Liver (tissue), 9 donors: Measurements from ENCODE around the gene GPI. TPM values are rescaled to one million over a fixed set of nuclear protein-coding genes. Genes with fewer than 3 reads are reported as not detected.

Experiments
- DNase-seq: peaks from one replicate; pipeline ENCODE4 v3.0.0-alpha.2; 2017; ENCODE audit warnings: low spot score
- H3K27ac ChIP-seq, 2 donors: one replicate each; pipeline ENCODE4 v1.7.0; 2013; ENCODE audit warnings: inconsistent platforms in 2 of 2, low read length in 2 of 2, control low read depth in 1 of 2, low read depth in 1 of 2, mild to moderate bottlenecking in 1 of 2
- H3K27me3 ChIP-seq, 4 donors: one replicate each; pipeline versions ENCODE4 v1.6.1 to v1.7.0; 2013; ENCODE audit warnings: low read length in 3 of 4, inconsistent platforms in 1 of 4, mild to moderate bottlenecking in 1 of 4, moderate library complexity in 1 of 4; ENCODE audit not compliant: control insufficient read depth in 4 of 4, insufficient read depth in 4 of 4
- H3K36me3 ChIP-seq, 4 donors: one replicate each; pipeline versions ENCODE4 v1.6.1 to v1.7.0; 2013; ENCODE audit warnings: low read length in 3 of 4, mild to moderate bottlenecking in 3 of 4, low read depth in 1 of 4, moderate library complexity in 1 of 4; ENCODE audit not compliant: control insufficient read depth in 4 of 4, insufficient read depth in 3 of 4
- H3K4me1 ChIP-seq, 4 donors: one replicate each; pipeline versions ENCODE4 v1.6.1 to v1.7.0; 2013; ENCODE audit warnings: low read length in 3 of 4, mild to moderate bottlenecking in 3 of 4, moderate library complexity in 1 of 4; ENCODE audit not compliant: control insufficient read depth in 4 of 4, insufficient read depth in 4 of 4
- H3K4me3 ChIP-seq, 3 donors: one replicate each; pipeline versions ENCODE4 v1.6.1 to v1.7.0; 2013; ENCODE audit warnings: low read length in 3 of 3, control low read depth in 1 of 3, low read depth in 1 of 3, mild to moderate bottlenecking in 1 of 3
- H3K9ac ChIP-seq, 2 donors: one replicate each; pipeline ENCODE4 v1.7.0; 2013; ENCODE audit warnings: low read length in 2 of 2, mild to moderate bottlenecking in 2 of 2, moderate library complexity in 2 of 2, control low read depth in 1 of 2, low read depth in 1 of 2
- H3K9me3 ChIP-seq, 4 donors: one replicate each; pipeline versions ENCODE4 v1.6.1 to v1.7.0; 2013; ENCODE audit warnings: low read length in 3 of 4; ENCODE audit not compliant: control insufficient read depth in 4 of 4
- EGR1 ChIP-seq, 2 donors: IDR thresholded peaks; 2 replicates each; pipeline ENCODE4 v1.6.1; 2016 to 2018; ENCODE audit warnings: antibody characterized with exemption in 2 of 2, low read depth in 2 of 2
- FOXA1 ChIP-seq: IDR thresholded peaks from 2 replicates; pipeline ENCODE4 v1.6.1; 2016; ENCODE audit warnings: antibody characterized with exemption
- GABPA ChIP-seq, 2 donors: IDR thresholded peaks in 1 of 2; conservative IDR thresholded peaks in 1 of 2; 2 replicates each; pipeline ENCODE4 v1.6.1; 2016; ENCODE audit warnings: antibody characterized with exemption in 2 of 2, mild to moderate bottlenecking in 1 of 2, moderate library complexity in 1 of 2
- HNF4G ChIP-seq: IDR thresholded peaks from 2 replicates; pipeline ENCODE4 v1.6.1; 2016; ENCODE audit warnings: antibody characterized with exemption
- JUND ChIP-seq, 2 donors: IDR thresholded peaks; 2 replicates each; pipeline ENCODE4 v1.6.1; 2016; ENCODE audit warnings: antibody characterized with exemption in 2 of 2
- MAX ChIP-seq: IDR thresholded peaks from 2 replicates; pipeline ENCODE4 v1.6.1; 2016; ENCODE audit warnings: antibody characterized with exemption
- NR2F2 ChIP-seq: IDR thresholded peaks from 2 replicates; pipeline ENCODE4 v1.6.1; 2016; ENCODE audit warnings: antibody characterized with exemption
- RAD21 ChIP-seq, 2 donors: IDR thresholded peaks; 2 replicates each; pipeline ENCODE4 v1.6.1; 2016; ENCODE audit warnings: antibody characterized with exemption in 2 of 2, mild to moderate bottlenecking in 2 of 2
- RXRA ChIP-seq, 2 donors: IDR thresholded peaks; 2 replicates each; pipeline ENCODE4 v1.6.1; 2017 to 2018; ENCODE audit warnings: antibody characterized with exemption in 2 of 2, mild to moderate bottlenecking in 1 of 2
- SP1 ChIP-seq: IDR thresholded peaks from 2 replicates; pipeline ENCODE4 v1.6.1; 2018; ENCODE audit warnings: antibody characterized with exemption, mild to moderate bottlenecking
- TAF1 ChIP-seq: conservative IDR thresholded peaks from 2 replicates; pipeline ENCODE4 v1.6.1; 2016; ENCODE audit warnings: antibody characterized with exemption, mild to moderate bottlenecking
- ZBTB33 ChIP-seq: IDR thresholded peaks from 2 replicates; pipeline ENCODE4 v1.6.1; 2016; ENCODE audit warnings: antibody characterized with exemption
- WGBS: extraction: QIAGEN DNeasy Blood & Tissue Kit; methylation state at CpG from one replicate; pipeline ENCODE4 v1.1.7; 2013; 5-methylcytosine and 5-hydroxymethylcytosine counted together
- polyA plus RNA-seq, 2 donors: library from polyadenylated mRNA; stranded (reverse) in 1 of 2; unstranded in 1 of 2; fragments of 200-250 nt in 1 of 2; fragments of >200 nt in 1 of 2; fragmentation: Nextera tagmentation in 1 of 2; extraction: Ambion mirVana in 1 of 2; gene quantifications; one replicate each; pipeline versions ENCODE4 v1.2.1 to v1.2.3, GENCODE V29; 2013 to 2015
- total RNA-seq, 2 donors: library from RNA; depleted of rRNA; stranded (reverse); fragments of >200 nt; gene quantifications; one replicate each; pipeline ENCODE4 v1.2.3, GENCODE V29; 2014
- TF ChIP-seq, protein P1 (sequence below): fragments of 150-350 bp; IDR thresholded peaks from 2 replicates; pipeline ENCODE4 v1.5.1; 2017; ENCODE audit warnings: improper control_type of control experiment, low read depth, low read length; ENCODE audit not compliant: missing input control
- TF ChIP-seq, protein P2 (sequence below): IDR thresholded peaks from 2 replicates; pipeline ENCODE4 v1.6.1; 2016; ENCODE audit warnings: antibody characterized with exemption, mild to moderate bottlenecking
- donor health status: healthy.
- donor health status: healthy.
- donor health status: healthy.
- donor health status: healthy.
- donor health status: healthy.

GPI gene
- total and polyA plus RNA-seq, 4 donors = 61.8 to 191 (median 158) TPM

- no peak overlapping the region for H3K4me3 ChIP-seq
- WGBS = 95% methylated on average over 4 of the region's 4 CpGs
- H3K27me3 ChIP-seq = no peaks in the 10 kb centered on the region
- TF ChIP-seq GABPA (IDR thresholded peaks at IDR 0.05 in 1 of 2, conservative IDR thresholded peaks at IDR 0.05 in 1 of 2) (no peak), SP1 (no peak), MAX (no peak), ZBTB33 (no peak), EGR1 (IDR thresholded peaks at IDR 0.05; ENCODE audit: low read depth in 2 of 2) (no peak)
- TF ChIP-seq, protein P1, sequence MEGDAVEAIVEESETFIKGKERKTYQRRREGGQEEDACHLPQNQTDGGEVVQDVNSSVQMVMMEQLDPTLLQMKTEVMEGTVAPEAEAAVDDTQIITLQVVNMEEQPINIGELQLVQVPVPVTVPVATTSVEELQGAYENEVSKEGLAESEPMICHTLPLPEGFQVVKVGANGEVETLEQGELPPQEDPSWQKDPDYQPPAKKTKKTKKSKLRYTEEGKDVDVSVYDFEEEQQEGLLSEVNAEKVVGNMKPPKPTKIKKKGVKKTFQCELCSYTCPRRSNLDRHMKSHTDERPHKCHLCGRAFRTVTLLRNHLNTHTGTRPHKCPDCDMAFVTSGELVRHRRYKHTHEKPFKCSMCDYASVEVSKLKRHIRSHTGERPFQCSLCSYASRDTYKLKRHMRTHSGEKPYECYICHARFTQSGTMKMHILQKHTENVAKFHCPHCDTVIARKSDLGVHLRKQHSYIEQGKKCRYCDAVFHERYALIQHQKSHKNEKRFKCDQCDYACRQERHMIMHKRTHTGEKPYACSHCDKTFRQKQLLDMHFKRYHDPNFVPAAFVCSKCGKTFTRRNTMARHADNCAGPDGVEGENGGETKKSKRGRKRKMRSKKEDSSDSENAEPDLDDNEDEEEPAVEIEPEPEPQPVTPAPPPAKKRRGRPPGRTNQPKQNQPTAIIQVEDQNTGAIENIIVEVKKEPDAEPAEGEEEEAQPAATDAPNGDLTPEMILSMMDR = no peak
- H3K27ac ChIP-seq = no peak overlapping the region
- H3K36me3 ChIP-seq = peaks cover 3 to 27% (median 11%) of the 10 kb centered on the region in 4 donors
- H3K9me3 ChIP-seq = no peaks in the 10 kb centered on the region
- no peak overlapping the region for H3K9ac ChIP-seq
- H3K4me1 ChIP-seq = peaks cover 0 to 14% (median 6%) of the 10 kb centered on the region in 4 donors
- DNase-seq = no peak
Observed at GRCh38 chr19:34325181-34325580, 39.8 kb upstream of the GPI start.

GRCh38 chr19:34325981-34326787 lies 38.8 kb upstream of the GPI start:
- no peaks in the 10 kb centered on the region for H3K27me3 ChIP-seq
- H3K9ac ChIP-seq = peak overlapping the region; percentile 1
- no peak for DNase-seq
- 62% methylated on average over 4 of the region's 4 CpGs for WGBS
- H3K27ac ChIP-seq = no peak overlapping the region
- H3K36me3 ChIP-seq = peaks cover 3 to 28% (median 13%) of the 10 kb centered on the region in 4 donors
- peaks cover 0 to 14% (median 6%) of the 10 kb centered on the region in 4 donors for H3K4me1 ChIP-seq
- no peaks in the 10 kb centered on the region for H3K9me3 ChIP-seq
- H3K4me3 ChIP-seq = no peak overlapping the region
- TF ChIP-seq SP1 (no peak), GABPA (IDR thresholded peaks at IDR 0.05 in 1 of 2, conservative IDR thresholded peaks at IDR 0.05 in 1 of 2) (no peak), RAD21 (IDR thresholded peaks at IDR 0.05) (no peak), FOXA1 (no peak), RXRA (IDR thresholded peaks at IDR 0.05) (no peak), ZBTB33 (no peak), MAX (no peak), JUND (IDR thresholded peaks at IDR 0.05) (no peak), TAF1 (no peak), HNF4G (no peak), NR2F2 (no peak)
- TF ChIP-seq, protein P2, sequence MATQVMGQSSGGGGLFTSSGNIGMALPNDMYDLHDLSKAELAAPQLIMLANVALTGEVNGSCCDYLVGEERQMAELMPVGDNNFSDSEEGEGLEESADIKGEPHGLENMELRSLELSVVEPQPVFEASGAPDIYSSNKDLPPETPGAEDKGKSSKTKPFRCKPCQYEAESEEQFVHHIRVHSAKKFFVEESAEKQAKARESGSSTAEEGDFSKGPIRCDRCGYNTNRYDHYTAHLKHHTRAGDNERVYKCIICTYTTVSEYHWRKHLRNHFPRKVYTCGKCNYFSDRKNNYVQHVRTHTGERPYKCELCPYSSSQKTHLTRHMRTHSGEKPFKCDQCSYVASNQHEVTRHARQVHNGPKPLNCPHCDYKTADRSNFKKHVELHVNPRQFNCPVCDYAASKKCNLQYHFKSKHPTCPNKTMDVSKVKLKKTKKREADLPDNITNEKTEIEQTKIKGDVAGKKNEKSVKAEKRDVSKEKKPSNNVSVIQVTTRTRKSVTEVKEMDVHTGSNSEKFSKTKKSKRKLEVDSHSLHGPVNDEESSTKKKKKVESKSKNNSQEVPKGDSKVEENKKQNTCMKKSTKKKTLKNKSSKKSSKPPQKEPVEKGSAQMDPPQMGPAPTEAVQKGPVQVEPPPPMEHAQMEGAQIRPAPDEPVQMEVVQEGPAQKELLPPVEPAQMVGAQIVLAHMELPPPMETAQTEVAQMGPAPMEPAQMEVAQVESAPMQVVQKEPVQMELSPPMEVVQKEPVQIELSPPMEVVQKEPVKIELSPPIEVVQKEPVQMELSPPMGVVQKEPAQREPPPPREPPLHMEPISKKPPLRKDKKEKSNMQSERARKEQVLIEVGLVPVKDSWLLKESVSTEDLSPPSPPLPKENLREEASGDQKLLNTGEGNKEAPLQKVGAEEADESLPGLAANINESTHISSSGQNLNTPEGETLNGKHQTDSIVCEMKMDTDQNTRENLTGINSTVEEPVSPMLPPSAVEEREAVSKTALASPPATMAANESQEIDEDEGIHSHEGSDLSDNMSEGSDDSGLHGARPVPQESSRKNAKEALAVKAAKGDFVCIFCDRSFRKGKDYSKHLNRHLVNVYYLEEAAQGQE = no peak
